HL-60 (cell line): ENCODE data around the gene CDA.

ENCODE experiments used
- DNase-seq, 2 experiments: peaks; one replicate each; pipeline ENCODE4 v3.0.0-alpha.2; 2010 to 2020; ENCODE audit warnings: low read depth in 1 of 2, low spot score in 1 of 2
- H3K27ac ChIP-seq: fragments of 250-450 bp; sonication (Bioruptor Pico); replicated peaks from 2 replicates; pipeline ENCODE4 v1.5.1; 2020; ENCODE audit warnings: mild to moderate bottlenecking, moderate library complexity
- H3K27me3 ChIP-seq: fragments of 250-450 bp; sonication (Bioruptor Pico); 2 replicates; pipeline ENCODE4 v1.5.1; 2021; ENCODE audit warnings: mild to moderate bottlenecking, moderate library complexity; ENCODE audit not compliant: insufficient read depth, poor library complexity, severe bottlenecking
- H3K4me3 ChIP-seq: replicated peaks from 2 replicates; pipeline ENCODE4 v1.5.1; 2011; ENCODE audit warnings: mild to moderate bottlenecking, control low read depth, low read length; ENCODE audit not compliant: insufficient read depth
- CTCF ChIP-seq: IDR thresholded peaks from one replicate; pipeline ENCODE4 v1.5.1; 2011; ENCODE audit warnings: low read length, control low read depth, inconsistent platforms; ENCODE audit not compliant: insufficient read depth
- GABPA ChIP-seq: IDR thresholded peaks from 2 replicates; pipeline ENCODE4 v1.6.1; 2012; ENCODE audit warnings: low read depth
- POLR2AphosphoS5 ChIP-seq: IDR thresholded peaks from 2 replicates; pipeline ENCODE4 v1.6.1; 2012; ENCODE audit warnings: low read depth
- SPI1 ChIP-seq: IDR thresholded peaks from 2 replicates; pipeline ENCODE4 v1.6.1; 2012; ENCODE audit warnings: low read depth, mild to moderate bottlenecking, borderline replicate concordance
- TF ChIP-seq, protein P1 (sequence below): IDR thresholded peaks from 2 replicates; pipeline ENCODE4 v1.6.1; 2012; ENCODE audit warnings: low read depth; ENCODE audit not compliant: insufficient replicate concordance

CDA gene

DNA sequence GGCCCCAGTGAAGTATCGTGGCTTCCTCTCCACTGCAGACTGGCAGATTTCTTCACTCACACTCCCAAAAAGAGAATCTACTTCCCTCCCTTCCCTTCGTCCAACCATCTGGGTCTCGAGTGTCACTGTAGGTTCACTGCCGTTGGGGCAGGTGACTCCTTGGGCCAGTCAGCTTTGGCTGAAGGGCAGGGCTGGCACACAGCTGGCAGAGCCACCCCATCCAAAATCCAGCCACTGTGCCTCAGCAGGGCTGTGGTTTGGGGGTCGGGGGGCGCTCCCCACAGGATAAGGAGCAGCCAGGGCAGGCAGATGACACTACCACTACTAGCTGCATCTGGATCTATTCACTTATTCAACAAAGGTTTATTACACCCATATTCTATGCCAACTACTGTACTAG lies 54.2 kb downstream of the CDA start:
- no peak overlapping the region for H3K27ac ChIP-seq
- H3K27me3 ChIP-seq: no peaks in the 10 kb centered on the region
- TF ChIP-seq CTCF: no peak
- no peak for TF ChIP-seq SPI1
- TF ChIP-seq GABPA: no peak
- TF ChIP-seq, protein P1, sequence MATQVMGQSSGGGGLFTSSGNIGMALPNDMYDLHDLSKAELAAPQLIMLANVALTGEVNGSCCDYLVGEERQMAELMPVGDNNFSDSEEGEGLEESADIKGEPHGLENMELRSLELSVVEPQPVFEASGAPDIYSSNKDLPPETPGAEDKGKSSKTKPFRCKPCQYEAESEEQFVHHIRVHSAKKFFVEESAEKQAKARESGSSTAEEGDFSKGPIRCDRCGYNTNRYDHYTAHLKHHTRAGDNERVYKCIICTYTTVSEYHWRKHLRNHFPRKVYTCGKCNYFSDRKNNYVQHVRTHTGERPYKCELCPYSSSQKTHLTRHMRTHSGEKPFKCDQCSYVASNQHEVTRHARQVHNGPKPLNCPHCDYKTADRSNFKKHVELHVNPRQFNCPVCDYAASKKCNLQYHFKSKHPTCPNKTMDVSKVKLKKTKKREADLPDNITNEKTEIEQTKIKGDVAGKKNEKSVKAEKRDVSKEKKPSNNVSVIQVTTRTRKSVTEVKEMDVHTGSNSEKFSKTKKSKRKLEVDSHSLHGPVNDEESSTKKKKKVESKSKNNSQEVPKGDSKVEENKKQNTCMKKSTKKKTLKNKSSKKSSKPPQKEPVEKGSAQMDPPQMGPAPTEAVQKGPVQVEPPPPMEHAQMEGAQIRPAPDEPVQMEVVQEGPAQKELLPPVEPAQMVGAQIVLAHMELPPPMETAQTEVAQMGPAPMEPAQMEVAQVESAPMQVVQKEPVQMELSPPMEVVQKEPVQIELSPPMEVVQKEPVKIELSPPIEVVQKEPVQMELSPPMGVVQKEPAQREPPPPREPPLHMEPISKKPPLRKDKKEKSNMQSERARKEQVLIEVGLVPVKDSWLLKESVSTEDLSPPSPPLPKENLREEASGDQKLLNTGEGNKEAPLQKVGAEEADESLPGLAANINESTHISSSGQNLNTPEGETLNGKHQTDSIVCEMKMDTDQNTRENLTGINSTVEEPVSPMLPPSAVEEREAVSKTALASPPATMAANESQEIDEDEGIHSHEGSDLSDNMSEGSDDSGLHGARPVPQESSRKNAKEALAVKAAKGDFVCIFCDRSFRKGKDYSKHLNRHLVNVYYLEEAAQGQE: no peak
- TF ChIP-seq POLR2AphosphoS5: no peak
- H3K4me3 ChIP-seq: no peak overlapping the region
- DNase-seq: no peak

- Histone ChIP-seq H3K27me3 (no peaks in the 10 kb centered on the region), H3K27ac (no peak overlapping the region), H3K4me3 (no peak overlapping the region)
- DNase-seq: no peak
- TF ChIP-seq, protein P1: no peak
- TF ChIP-seq CTCF (no peak), SPI1 (no peak), GABPA (no peak), POLR2AphosphoS5 (no peak)
Observed at GRCh38 chr1:20644416-20644815, 55.5 kb downstream of the CDA start.

DNA sequence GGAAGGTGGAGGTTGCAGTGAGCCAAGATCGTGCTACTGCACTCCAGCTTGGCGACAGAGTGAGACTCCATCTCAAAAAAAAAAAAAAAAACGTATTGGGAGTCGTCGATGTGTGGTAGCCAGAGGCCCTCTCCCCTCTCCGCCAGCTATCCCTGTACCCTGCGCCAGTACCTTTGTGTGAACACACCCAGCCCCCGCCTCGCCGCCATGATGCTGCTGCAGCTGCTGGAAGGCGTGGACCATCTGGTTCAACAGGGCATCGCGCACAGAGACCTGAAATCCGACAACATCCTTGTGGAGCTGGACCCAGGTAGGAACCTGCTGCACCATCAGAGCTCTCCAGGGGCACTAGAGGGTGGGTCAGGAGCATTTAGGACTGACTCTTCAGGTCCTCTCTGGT lies 56.5 kb downstream of the CDA start:
- no peak for DNase-seq
- no peak overlapping the region for H3K4me3 ChIP-seq
- TF ChIP-seq POLR2AphosphoS5 (no peak), SPI1 (no peak), GABPA (no peak), CTCF (no peak)
- TF ChIP-seq, protein P1: no peak
- no peak overlapping the region for H3K27ac ChIP-seq
- no peaks in the 10 kb centered on the region for H3K27me3 ChIP-seq
